Transverse colon (tissue), 4 donors: ENCODE data around the gene MRPS9. TPM values are rescaled to one million over a fixed set of nuclear protein-coding genes. Genes with fewer than 3 reads are reported as not detected.

Source experiments
- DNase-seq: peaks from one replicate; pipeline ENCODE4 v3.0.0-alpha.2; 2019
- H3K27ac ChIP-seq, 4 donors: fragments of 200-600 bp; sonication (generic); 2 replicates each; pipeline ENCODE4 v1.5.1; 2016 to 2018; ENCODE audit warnings: inconsistent platforms in 4 of 4
- H3K27me3 ChIP-seq: fragments of 200-600 bp; sonication (generic); 2 replicates; pipeline ENCODE4 v1.5.1; 2017; ENCODE audit warnings: inconsistent platforms
- H3K36me3 ChIP-seq, 4 donors: fragments of 200-600 bp; sonication (generic); 2 replicates each; pipeline ENCODE4 v1.5.1; 2017 to 2019; ENCODE audit warnings: inconsistent platforms in 4 of 4
- H3K4me1 ChIP-seq, 4 donors: fragments of 200-600 bp; sonication (generic); 2 replicates each; pipeline ENCODE4 v1.5.1; 2017 to 2020; ENCODE audit warnings: inconsistent platforms in 4 of 4
- H3K4me3 ChIP-seq, 4 donors: fragments of 200-600 bp; sonication (generic); 1 replicate in 1 of 4; 2 replicates in 3 of 4; pipeline versions ENCODE4 v1.5.1 to v1.6.1; 2017 to 2019; ENCODE audit warnings: inconsistent platforms in 4 of 4
- H3K9me3 ChIP-seq, 2 donors: fragments of 200-600 bp; sonication (generic); 2 replicates each; pipeline ENCODE4 v1.5.1; 2017 to 2019; ENCODE audit warnings: inconsistent platforms in 2 of 2
- EP300 ChIP-seq: sonication (generic); formaldehyde crosslinking; IDR thresholded peaks from one replicate; pipeline ENCODE4 v1.6.1; 2017; ENCODE audit warnings: antibody characterized with exemption, low read depth
- POLR2A ChIP-seq: fragments of 450-650 bp; IDR thresholded peaks from one replicate; pipeline ENCODE4 v1.6.1; 2016; ENCODE audit warnings: antibody characterized with exemption, mild to moderate bottlenecking, moderate library complexity
- POLR2AphosphoS5 ChIP-seq, 3 donors: sonication (generic); formaldehyde crosslinking; IDR thresholded peaks; one replicate each; pipeline ENCODE4 v1.6.1; 2016; ENCODE audit warnings: antibody characterized with exemption in 3 of 3
- WGBS, 2 donors: methylation state at CpG; one replicate each; pipeline ENCODE4 v1.1.5; 2018; ENCODE audit warnings: low coverage in 1 of 2; 5-methylcytosine and 5-hydroxymethylcytosine counted together
- in situ Hi-C, 4 donors: fragments of 200-750 bp; cut with MboI; loops; one replicate each; pipeline versions ENCODE4 v1.15.0 to v1.15.1; 2017; ENCODE audit warnings: low sequenced_read_pairs in 3 of 4, low pct_ligation_motif_present in 1 of 4, low pct_unique_long_range_greater_than_20kb in 1 of 4
- intact Hi-C: fragments of 100-400 bp; cut with DNase I; formaldehyde crosslinking; loops from one replicate; pipeline ENCODE4 v1.15.1; 2023; ENCODE audit warnings: low total_unique reads
- total RNA-seq, 4 donors: library from RNA; depleted of rRNA; stranded (reverse); fragments of >200 nt; gene quantifications; one replicate each; pipeline ENCODE4 v1.1.0, GENCODE V29; 2016
- TF ChIP-seq, protein P1 (sequence below), 5 experiments: fragments of 200-600 bp in 3 of 5; fragments of 450-650 bp in 2 of 5; sonication (generic) in 3 of 5; IDR thresholded peaks; 1 replicate in 2 of 5; 2 replicates in 3 of 5; pipeline ENCODE4 v1.5.1; 2016 to 2017; ENCODE audit warnings: antibody characterized with exemption in 5 of 5, inconsistent platforms in 3 of 5, mild to moderate bottlenecking in 2 of 5, moderate library complexity in 1 of 5

Gene MRPS9
- total RNA-seq, 4 donors from 2014 or later: 12.9 to 27.8 (median 23.4) TPM

DNA sequence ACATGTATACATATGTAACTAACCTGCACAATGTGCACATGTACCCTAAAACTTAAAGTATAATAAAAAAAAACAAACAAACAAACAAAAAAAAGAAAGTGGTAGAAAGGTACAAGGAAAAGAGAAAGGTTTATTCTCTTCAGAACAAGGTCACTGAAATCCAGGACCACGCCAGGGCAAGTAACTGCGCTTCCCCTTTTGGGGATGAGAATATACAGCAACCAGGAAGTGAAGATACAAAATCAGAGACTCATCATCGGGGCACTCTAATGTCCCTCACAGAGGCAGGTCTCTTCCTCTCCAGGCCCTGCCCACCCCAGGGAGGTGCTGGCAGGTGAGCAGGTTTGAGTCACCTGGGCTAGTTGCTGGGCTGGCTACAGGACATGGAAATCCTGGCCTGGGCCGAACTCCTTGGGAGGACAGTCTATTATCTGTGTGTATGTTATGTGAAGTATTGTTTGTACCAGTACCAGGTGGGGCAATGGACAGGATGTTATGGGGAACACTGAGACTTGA, 103.3 kb downstream of the MRPS9 start:
- Histone ChIP-seq H3K27ac (no peak overlapping the region), H3K4me3 (no peak overlapping the region), H3K36me3 (no peaks in the 10 kb centered on the region), H3K27me3 (peaks cover 40% of the 10 kb centered on the region), H3K4me1 (peaks cover 0 to 5% (median 4%) of the 10 kb centered on the region in 4 donors), H3K9me3 (no peaks in the 10 kb centered on the region)
- TF ChIP-seq, protein P1, sequence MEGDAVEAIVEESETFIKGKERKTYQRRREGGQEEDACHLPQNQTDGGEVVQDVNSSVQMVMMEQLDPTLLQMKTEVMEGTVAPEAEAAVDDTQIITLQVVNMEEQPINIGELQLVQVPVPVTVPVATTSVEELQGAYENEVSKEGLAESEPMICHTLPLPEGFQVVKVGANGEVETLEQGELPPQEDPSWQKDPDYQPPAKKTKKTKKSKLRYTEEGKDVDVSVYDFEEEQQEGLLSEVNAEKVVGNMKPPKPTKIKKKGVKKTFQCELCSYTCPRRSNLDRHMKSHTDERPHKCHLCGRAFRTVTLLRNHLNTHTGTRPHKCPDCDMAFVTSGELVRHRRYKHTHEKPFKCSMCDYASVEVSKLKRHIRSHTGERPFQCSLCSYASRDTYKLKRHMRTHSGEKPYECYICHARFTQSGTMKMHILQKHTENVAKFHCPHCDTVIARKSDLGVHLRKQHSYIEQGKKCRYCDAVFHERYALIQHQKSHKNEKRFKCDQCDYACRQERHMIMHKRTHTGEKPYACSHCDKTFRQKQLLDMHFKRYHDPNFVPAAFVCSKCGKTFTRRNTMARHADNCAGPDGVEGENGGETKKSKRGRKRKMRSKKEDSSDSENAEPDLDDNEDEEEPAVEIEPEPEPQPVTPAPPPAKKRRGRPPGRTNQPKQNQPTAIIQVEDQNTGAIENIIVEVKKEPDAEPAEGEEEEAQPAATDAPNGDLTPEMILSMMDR (IDR thresholded peaks at IDR 0.05): no peak
- TF ChIP-seq POLR2AphosphoS5 (IDR thresholded peaks at IDR 0.05) (no peak), EP300 (no peak), POLR2A (no peak)
- 70 to 76% methylated on average over 3 to 4 of the region's 4 CpGs for WGBS, 2 donors
- no peak for DNase-seq
- intact Hi-C loops: no loop called here
- in situ Hi-C loops: no loop called here

DNA sequence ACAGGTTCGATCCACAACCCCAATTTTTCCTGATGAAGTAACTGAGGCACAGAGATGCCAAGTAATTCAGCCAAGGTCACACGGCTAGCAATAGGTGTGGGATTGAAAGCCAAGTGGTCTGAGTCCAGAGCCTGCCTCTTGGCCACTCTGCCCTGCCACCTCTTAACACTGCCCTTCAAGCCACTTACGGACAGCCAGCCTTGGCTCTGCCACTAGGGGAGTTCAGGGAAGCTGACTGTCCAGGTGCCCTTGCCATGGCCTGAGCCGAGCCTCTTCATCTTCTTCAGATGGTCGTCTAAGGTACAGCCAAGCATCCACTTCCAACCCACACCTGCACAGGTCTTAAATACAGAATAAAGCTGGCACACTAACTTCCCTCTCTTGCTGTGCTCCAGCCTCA, 104.4 kb downstream of the MRPS9 start:
- peaks cover 0 to 5% (median 4%) of the 10 kb centered on the region in 4 donors for H3K4me1 ChIP-seq
- in situ Hi-C loops (no loop called here), intact Hi-C loops (no loop called here)
- H3K27me3 ChIP-seq: peaks cover 51% of the 10 kb centered on the region
- no peaks in the 10 kb centered on the region for H3K36me3 ChIP-seq
- H3K9me3 ChIP-seq: no peaks in the 10 kb centered on the region
- no peak overlapping the region for H3K4me3 ChIP-seq
- no peak for TF ChIP-seq POLR2A
- TF ChIP-seq POLR2AphosphoS5 (IDR thresholded peaks at IDR 0.05): no peak
- TF ChIP-seq, protein P1 (IDR thresholded peaks at IDR 0.05): no peak
- no peak for TF ChIP-seq EP300
- DNase-seq: no peak
- no peak overlapping the region for H3K27ac ChIP-seq
- WGBS, 2 donors: 79% methylated on average over 5 of the region's 5 CpGs; no CpG with 5 or more reads in 1 of the 2 donors

DNA sequence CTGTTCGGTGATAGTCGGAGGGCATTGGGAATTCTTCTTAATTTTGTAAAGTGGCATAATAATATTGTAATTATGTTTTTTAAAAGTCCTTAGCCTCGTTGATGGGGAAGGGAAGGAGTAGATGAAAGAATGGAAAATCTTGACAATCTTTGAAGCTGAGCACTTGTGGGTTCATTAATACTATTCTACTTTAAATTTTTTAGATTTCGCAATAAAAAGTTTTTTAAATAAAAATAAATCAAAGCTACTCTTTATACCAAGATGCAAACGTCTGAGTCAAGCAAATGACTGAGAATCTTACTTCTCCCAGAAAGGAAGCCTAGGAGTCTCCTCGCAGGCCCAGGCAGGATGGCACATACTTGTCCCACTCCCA, 105.2 kb downstream of the MRPS9 start:
- intact Hi-C loops (no loop called here), in situ Hi-C loops (no loop called here)
- no peak overlapping the region for H3K4me3 ChIP-seq
- WGBS, 2 donors: 53 to 57% methylated on average over 6 of the region's 6 CpGs
- H3K27ac ChIP-seq: no peak overlapping the region
- H3K27me3 ChIP-seq: peaks cover 59% of the 10 kb centered on the region
- no peaks in the 10 kb centered on the region for H3K36me3 ChIP-seq
- no peak for DNase-seq
- H3K4me1 ChIP-seq: peaks cover 0 to 5% (median 4%) of the 10 kb centered on the region in 4 donors
- TF ChIP-seq POLR2A: no peak
- TF ChIP-seq EP300: no peak
- TF ChIP-seq, protein P1 (IDR thresholded peaks at IDR 0.05): no peak
- TF ChIP-seq POLR2AphosphoS5 (IDR thresholded peaks at IDR 0.05): no peak
- H3K9me3 ChIP-seq: no peaks in the 10 kb centered on the region

DNA sequence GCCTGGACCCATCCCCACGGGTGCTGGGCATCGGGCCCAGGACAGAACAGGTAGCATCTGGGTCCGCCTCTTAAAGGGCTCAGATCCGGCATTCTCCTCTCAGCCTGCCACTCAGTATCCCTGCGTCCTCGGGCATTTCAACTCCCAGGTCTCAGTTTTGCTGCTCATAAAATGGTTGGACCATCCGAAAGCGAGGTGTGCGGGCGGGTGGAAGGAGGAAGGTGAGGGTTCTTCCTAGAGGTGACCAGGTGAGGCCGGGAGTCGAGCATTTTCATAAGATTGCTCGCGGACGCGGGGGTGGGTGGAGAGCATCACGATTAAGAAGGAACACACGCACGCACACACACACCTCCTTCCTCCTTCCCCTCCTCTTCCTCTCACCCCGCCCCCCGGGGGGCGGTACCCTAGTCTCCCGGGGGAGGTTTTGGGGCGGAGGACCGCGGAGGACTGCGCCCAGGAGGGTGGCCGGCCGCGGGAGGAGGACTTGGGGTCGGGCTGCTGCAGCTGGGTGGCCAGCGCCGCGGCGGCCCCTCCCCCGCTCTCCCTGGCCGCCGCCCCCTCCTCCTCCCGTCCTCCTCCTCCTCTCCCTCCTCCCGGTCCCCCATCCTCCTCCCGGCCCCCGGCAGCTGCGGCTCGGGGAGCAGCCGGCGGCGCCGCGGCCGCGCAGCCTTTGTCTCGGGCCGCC, 105.7 kb downstream of the MRPS9 start:
- H3K4me3 ChIP-seq: peak overlapping the region in 3 of 4 donors; percentile 23 to 47 (median 30)
- H3K9me3 ChIP-seq: no peaks in the 10 kb centered on the region
- H3K27ac ChIP-seq: no peak overlapping the region
- H3K36me3 ChIP-seq: no peaks in the 10 kb centered on the region
- no peak for DNase-seq
- intact Hi-C loops: no loop called here
- 0 to 2% methylated on average over 2 to 35 of the region's 53 CpGs for WGBS, 2 donors
- TF ChIP-seq, protein P1 (IDR thresholded peaks at IDR 0.05): no peak
- TF ChIP-seq POLR2A (no peak), POLR2AphosphoS5 (IDR thresholded peaks at IDR 0.05) (no peak), EP300 (no peak)
- H3K4me1 ChIP-seq: peaks cover 0 to 5% (median 4%) of the 10 kb centered on the region in 4 donors
- peaks cover 62% of the 10 kb centered on the region for H3K27me3 ChIP-seq
- in situ Hi-C loops: no loop called here
